NCI-H1930 (cell line): ENCODE measurements around the gene MRPL34.

ENCODE experiments used
- DNase-seq, 2 experiments: peaks; one replicate each; lab custom pipeline; 2025; lab: John Stamatoyannopoulos, UW

The MRPL34 gene

DNA sequence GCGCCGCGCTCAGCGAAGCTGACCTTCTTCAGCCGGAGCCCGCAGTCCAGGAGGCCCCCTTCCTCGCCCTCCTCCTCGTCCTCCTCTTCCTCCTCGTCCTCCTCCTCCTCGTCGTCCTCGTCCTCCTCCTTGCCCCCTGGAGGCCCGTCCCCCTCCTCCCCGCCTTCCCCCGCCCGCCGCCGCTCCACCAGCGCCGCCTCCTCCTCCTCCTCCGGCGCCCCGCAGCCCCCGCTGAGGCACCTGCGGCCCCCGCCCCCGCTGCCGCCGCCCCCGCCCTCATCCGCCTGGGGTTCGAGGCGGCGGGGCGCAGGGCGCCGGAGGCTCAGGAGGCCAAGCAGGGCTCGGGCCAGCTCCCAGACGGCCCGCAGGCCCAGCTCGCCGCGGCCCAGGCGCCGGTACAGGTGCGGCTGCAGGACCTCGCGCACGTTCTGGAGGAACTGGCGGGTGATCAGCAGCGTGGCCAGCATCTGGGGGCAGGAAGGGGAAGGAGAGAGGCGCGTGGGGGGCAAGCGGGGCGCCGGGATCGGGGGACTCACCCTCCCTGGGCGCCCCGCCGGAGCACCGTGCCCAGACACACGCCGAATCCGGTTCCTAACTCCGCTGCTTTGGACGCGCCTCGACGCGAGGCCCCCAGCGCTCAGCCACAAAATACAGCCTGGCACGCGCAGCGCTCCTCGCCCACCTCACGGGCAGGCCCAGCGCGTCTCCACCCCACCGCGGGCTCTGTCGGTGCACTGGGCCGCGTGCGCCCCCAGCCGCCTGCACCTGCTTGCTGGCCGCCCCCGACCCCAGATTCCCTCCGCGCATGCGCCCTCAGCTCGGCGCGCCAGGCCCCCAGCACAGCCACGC lies 23.1 kb downstream of the MRPL34 start:
- no peak for DNase-seq

DNA sequence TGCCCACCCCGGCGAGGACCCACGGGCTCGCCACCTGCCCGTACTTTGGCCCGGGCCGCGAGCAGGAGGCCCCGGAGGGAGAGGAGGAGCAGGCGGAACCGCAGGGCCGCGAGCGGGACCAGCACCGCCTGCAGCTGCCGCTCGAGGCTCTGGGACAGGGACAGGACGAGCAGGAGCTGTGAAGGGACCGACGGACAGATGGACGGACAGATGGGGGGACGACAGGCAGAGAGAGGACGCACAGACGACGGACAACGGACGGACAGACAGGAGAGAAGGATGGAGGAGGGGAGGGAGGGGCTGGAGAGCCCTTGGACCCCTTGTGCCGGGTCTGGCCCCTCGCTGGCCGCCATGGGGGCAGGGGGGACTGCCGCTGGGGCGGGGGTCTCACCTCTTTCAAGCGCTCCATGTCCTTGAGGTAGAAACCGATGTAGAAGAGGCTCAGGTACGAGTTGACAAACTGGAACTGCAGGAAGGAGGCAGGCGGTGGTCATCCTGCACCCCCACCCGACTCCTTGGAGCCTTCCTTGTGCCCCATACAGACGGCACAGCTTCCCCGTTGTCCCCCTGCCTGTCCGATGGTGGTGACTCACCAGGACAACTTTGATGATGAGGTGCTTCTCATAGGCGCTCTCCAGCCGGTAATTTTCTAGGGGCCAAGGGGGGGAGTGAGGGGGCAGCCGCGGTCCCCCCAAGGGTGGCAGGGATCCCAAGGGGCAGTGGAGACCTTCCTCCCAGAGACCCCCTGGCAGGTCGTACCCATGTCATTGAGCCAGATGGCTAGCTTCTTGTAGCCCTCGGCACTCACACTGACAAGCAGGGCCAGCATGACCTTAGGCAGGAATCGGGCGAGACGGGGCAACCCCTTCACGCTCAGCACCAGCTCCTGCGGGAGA lies 23.9 kb downstream of the MRPL34 start:
- DNase-seq, result no peak

DNA sequence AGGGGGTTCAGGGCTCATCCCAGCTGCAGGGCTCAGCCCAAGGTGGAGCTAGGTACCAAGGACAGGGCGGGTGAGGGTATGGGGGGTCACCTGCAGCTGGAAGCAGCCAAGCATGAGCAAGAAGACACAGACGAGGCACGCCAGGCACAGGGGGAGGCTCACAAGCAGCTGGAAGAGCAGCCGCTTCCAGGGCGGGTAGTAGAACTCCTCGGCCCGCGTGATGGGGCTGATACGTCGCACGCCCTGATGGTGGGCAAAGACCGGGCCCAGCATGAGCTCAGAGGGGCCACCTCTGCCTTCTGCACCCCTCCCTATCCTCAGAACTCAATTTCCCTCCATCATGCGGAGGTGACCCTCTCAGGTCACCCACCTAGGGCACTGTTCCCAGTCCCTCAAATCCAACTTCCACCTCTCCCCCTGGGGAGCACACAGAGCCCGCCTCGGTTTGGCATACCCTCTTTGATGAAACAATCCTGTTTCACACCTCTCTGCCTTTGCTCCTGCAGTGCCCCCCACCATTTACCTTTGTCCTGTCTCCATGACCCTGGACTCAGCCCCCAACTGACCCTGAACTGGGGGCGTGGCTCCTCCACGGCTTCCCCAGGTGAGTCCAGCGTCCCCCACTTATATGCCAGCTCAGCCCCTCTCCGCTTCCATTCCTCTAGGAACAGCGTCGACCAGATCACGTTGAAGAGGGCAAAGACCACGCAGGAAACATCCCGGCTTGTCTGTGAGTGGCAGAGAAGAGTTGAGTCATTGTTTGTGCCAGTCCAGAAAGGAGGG lies 24.8 kb downstream of the MRPL34 start:
- DNase-seq, result no peak

DNA sequence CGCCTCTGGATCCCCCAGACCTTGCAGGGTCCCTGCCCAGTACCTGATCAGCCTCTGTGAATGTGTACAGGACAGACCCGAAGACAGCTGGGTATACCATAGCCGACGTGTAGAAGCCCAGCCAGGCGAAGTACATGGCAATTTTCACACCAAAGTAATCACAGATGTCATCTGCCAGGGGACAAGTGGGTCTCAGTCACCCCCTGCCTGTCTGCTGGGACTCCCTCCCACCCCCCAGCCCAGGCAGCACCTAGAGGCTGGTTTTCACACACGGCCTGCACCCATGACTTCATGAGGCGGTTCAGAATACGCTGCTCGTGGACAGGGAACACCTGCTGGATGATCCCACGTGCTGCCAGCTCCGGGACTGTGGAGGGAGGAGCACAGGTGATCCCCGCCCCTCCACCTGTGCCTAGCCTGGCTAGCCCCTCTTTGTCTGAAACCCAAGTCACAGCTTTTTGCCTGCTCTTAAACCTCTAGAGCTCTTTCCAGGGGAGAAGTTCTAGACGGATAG lies 25.4 kb downstream of the MRPL34 start:
- DNase-seq, result no peak

DNA sequence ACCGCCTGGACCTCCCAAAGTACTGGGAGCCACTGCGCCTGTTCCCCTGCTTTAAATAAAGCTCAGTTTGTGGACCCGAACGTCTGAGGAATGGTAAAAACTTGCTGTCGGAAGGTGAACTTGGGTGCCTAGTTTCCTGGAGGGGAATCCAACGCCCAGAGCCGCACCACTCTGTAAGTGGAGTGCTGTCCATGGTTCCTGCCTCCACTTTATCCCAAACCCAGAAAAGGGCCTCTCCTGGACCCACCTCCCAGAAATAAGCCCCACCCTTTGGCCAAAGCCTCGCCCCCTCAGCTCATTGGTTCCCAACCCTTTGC lies 26.6 kb downstream of the MRPL34 start:
- no peak for DNase-seq

DNA sequence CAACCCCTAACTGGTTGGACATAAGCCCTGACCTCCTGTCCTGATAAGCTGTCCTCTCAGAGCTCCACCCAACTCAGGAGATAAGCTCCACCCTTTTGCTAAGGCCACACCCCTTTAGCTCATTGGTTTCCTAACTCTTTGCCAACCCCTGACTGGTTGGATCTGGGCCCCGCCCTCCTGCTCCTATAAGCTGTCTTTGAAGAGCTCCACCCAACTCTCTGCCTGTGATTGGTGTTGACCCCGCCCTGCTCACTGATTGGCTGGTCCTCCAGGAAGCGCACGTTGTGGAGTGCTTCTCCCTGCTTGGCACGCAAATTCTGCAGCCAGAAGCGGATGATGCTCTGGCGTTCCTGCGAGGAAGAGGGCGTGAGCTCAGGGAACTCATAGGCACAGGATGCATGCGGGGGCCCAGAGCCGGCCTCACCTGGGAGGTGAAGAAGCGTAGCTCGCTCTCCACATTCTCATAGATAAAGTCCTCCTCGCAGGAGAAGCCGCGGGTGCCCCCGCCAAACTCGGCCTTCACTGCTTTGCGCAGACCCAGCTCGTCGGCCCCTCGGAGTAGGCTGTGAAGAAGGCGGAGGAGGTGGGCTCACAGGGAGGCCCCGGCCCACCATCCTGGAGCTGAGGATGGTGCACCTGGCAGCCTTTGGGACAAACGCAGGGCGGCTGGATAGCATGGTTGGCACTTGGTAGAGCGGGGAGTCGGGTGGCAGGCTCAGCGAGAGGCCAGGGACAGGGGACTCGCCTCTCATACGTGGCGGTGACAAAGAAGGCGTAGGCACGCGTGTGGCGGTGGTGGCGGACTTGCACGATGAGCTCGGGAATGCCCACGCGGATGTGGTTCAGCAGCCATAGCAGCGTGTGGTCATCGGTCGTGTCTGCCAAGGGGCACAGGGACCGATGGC lies 27.3 kb downstream of the MRPL34 start:
- no peak for DNase-seq

DNA sequence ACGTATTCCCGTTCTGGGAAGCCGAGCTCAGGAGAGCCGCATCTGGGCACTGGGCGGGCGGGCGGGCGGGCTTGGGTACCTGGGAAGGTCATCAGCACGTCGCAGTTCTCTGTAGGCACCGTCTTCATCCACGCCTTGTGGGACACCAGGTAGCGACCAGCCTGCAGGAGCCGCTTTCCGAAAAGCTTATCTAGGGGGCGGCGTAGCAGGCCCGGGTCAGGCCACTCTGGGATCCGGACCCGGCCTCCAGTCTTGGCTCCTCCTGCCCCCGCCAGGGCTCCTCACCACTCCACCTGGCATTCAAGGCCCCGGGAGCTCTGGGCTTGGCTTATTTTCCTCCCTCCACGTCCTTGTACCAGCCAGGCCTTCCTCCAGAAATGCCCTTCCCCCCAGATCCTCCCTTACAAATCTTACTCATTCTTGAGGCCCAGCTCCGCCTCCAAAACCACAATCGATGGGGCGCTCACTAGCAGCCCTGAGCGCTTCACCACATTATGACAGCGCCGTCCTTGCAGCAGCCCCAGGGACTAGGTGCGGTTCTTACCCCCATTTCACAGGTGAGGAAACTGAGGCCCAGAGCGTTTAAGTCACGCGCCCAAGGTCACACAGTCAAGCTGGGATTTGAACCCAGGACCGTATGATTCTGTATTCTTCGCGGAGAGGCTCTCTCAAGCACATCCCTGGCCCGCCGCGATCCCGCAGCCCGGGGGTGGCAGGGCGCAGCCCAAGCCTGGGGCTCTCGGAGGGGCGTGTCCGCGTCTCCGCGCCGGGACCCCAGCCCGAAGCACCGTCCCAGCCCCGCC lies 28.1 kb downstream of the MRPL34 start:
- no peak for DNase-seq

DNA sequence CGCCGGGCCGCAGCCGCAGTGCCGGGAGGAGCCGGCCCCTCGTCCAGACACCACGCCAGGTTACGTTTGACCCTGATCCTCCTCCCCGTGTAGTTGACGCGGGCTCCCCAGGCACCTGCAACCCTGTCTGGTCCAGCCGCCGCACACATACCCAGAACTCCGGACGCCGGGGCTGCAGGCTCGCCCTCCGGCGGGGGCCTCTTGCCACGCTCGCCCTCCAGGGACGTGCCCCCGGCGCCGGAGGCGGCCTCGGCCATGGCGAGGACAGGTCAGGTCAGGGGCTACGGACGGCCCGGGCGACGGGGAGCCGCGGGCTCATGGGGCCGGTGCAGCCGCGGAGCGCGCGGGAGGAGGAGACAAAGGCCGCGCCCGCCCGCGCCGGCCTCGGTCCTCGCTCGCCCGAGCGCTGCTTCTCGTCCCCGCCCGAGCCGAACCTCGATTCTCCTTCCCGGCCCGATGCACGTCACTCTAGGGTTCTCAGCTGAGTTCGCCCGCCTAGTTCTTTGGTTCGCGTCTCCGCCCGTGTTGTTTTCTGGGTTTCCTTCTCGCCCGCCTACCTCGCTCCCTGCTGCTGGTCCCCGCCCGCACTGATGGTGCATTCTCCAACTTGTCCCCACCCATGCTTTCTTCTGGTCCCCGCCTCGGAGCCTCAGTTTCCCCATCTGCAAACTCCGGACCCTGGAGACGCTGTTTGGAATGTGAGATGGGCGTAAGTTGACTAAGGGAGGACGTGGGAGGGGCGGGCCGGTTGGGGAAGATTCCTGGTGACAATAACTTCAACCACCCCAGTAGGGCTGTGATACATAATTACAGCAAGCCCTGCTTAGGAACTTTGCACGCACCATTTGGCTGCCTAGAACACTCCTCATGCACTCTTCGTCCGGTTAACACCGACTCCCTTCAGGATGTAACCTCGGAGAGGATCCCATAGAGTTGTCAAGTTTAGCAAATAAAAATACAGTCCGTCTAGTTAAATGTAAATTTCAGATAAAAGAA lies 29.0 kb downstream of the MRPL34 start, which contains the start of gene ANO8:
TSS of gene ANO8 (minus strand) at position 442 of the 996 bp plus-strand sequence. CDS start at position 257, 185 bp downstream.
- DNase-seq, result peak; percentile 80 to 86

DNA sequence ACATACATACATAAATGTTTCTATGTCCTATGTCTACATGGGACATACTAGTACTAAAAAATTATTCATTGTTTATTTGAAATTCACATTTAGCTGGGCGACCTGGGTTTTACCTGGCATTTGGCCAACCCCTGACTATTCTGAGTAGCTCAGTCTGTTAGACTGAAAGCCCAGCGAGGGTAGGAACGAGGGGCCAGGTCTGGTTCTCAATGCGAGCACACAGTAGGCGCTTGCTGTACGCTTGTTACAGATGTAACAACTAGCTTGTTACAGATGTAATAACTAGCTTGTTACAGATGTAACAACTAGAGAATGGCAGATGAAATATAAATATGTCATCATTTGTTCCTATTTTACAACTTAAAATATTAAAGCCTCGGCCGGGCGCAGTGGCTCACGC lies 29.9 kb downstream of the MRPL34 start:
- no peak for DNase-seq

DNA sequence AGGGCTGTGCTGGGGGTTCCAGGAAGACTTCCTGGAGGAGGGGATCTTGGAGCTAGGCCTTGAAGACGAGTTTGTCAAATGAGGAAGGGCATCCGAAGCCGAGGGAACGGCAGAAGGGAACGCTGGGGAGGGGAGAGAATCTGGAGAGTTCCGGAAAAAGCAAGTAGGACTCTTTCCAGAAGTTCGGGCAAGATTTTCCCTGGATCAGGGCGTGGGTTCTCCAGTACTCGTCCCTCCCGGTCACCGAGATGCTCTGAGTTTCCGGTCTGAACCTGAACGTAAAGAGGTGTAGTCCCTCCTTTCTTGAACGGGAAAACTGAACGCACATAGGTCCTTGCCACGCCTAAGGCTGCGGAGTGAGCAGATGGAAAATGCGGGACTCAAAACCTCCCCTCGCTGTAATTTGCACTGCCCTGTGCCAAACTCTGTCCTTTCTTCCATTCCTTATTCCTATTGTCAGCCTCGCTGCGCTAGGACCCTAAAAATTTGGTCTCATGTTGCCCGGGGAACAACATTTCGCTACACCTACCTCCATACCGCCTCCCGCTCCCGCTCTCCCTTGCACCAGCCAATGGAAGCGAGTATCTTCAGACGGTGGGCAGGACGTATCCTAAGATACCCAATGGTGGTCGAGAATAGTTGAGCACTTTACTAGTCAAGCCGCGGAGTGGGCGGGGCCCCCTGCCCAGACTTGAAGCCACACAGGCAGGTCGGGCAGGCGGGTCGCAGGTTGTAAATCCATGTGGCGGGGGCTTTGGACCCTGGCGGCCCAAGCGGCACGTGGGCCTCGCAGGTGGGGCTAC lies 31.4 kb downstream of the MRPL34 start, which contains the start of gene GTPBP3:
TSS of gene GTPBP3 (plus strand) at position 682 of the 803 bp plus-strand sequence. CDS start at position 741, 59 bp downstream.
- DNase-seq, result peak; percentile 93 to 94

DNA sequence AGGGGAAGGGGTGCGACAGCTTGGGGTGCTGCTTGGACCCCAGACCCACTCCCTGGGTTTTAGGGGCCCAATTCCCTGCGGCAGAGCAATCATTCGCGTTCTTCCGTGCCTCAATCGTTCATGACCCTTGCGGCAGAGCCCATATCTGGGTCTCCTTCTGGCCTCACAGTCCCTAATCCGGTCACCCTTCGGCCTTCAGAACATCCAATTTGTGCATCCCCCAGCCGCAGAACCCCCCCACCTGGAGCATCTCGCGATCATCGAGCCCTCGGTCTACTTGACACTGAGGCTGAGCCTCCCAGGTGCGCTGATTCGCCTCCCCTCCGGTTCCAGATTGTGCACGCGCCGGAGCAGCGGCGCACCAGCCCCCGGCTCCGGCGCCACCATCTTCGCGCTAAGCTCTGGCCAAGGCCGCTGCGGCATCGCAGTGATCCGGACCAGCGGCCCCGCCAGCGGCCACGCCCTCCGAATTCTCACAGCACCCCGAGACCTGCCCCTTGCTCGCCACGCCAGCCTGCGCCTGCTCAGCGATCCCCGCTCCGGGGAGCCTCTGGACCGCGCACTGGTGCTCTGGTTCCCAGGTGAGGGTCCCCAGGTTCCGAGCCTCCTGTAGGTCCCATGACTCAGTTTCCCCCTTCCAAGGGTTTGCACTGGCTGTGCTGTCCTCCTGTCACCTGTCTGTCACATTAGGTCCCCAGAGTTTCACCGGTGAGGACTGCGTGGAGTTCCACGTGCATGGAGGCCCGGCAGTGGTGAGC lies 32.2 kb downstream of the MRPL34 start:
- no peak for DNase-seq

DNA sequence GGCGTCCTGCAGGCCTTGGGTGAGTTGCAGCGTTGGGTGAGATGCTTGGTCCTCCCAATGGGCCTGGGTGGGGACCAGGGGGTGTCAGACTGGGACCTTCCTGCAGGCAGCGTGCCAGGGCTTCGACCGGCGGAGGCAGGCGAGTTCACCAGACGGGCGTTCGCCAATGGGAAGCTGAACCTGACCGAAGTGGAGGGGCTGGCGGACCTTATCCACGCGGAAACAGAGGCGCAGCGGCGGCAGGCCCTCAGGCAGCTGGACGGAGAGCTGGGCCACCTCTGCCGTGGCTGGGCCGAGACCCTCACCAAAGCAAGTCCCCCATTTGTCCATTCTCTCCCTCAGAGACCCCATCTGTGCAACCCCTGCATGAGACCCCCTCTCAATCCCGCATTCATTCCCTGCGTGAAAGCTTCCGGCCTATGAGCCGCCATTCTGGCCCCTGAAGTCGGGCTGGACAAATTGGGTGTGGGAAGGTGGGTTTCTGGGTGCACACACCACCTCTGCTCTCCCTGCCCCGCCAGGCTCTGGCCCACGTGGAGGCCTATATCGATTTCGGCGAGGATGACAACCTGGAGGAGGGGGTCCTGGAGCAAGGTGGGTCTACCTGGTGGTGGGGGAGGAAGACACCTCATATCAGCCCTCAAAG lies 32.9 kb downstream of the MRPL34 start:
- DNase-seq, result no peak

DNA sequence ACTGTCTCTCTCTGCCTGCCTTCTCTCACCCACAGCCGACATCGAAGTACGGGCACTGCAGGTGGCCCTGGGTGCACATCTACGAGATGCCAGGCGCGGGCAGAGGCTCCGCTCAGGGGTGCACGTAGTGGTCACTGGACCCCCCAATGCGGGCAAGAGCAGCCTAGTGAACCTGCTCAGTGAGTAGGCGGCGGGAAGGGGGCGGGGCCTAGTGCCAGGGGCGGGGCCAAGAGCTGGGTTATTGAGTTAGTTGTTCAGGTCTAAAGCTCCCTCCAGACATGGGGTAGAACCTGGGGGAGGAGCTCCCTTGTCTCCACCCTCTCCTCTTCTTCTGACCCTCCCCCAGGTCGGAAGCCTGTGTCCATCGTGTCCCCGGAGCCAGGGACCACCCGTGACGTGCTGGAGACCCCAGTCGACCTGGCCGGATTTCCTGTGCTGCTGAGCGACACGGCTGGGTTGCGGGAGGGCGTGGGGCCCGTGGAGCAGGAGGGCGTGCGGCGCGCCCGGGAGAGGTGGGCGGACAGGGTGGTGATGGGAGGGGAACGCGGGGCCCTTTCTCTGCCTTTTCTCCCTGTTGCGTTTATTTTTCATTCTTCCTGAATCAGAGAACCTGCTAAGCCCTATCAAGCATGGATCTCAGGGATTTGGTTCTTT lies 33.5 kb downstream of the MRPL34 start:
- no peak for DNase-seq

DNA sequence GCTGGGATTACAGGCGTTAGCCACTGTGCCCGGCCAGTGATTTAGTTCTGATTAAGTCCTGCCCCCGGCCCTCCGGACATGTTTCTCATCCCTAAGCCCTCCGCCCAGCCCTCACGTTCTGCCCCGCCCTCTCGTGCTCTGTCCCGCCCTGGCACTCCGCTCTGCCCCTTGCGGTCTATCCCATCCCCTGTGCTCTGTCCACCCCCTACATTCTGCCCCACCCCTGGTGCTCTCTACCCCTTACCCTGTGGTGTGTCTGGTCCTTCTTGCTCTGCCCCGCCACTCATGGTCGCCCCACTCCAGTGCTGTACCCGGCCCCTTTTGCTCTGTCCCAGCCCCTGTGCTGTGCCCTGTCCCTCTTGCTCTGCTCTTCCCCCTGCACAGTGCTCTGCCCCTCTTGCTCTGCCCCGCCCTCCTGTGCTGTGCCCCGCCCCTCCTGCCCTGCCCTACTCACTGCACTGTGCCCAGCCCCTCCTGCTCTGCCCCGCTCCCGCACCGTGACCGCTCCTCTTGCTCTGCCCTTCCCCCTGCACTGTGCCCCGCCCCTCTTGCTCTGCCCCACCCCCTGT lies 34.7 kb downstream of the MRPL34 start:
- DNase-seq, result no peak

DNA sequence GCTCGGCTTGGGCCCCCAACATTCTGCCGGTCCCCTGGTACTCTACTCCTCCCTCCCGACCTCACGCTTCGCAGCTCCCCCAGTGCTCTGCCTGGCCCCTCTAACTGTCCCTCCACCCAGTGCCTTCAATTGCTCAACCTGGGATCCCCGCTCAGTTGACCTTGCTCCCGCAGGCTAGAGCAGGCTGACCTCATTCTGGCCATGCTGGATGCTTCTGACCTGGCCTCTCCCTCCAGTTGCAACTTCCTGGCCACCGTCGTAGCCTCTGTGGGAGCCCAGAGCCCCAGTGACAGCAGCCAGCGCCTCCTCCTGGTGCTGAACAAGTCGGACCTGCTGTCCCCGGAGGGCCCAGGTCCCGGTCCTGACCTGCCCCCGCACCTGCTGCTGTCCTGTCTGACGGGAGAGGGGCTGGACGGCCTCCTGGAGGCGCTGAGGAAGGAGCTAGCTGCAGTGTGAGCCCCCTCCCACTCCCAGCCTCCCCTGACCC lies 35.2 kb downstream of the MRPL34 start:
- DNase-seq, result no peak

DNA sequence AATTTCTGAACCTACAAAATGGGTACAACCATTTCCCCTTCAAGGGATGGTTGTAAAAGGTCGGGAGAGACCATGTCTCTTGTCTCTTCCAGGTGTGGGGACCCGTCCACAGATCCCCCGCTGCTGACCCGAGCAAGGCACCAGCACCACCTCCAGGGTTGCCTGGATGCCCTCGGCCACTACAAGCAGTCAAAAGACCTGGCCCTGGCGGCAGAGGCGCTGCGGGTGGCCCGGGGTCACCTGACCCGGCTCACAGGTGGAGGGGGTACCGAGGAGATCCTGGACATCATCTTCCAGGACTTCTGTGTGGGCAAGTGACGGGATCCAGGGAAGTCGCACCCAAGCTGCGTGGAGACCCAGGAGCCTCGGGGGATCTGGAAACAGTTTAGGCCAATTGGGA lies 35.7 kb downstream of the MRPL34 start:
- DNase-seq, result no peak
